ENCODE results near the gene RFT1.

RFT1 gene

GRCh38 chr3:53097887-53098286, 32.3 kb downstream of the RFT1 start:
- no peak for DNase-seq (ENCODE audit: low read depth, low spot score)
- no peak overlapping the region for H3K4me3 ChIP-seq (ENCODE audit: low read depth, low read length)
- TF ChIP-seq, protein P1, sequence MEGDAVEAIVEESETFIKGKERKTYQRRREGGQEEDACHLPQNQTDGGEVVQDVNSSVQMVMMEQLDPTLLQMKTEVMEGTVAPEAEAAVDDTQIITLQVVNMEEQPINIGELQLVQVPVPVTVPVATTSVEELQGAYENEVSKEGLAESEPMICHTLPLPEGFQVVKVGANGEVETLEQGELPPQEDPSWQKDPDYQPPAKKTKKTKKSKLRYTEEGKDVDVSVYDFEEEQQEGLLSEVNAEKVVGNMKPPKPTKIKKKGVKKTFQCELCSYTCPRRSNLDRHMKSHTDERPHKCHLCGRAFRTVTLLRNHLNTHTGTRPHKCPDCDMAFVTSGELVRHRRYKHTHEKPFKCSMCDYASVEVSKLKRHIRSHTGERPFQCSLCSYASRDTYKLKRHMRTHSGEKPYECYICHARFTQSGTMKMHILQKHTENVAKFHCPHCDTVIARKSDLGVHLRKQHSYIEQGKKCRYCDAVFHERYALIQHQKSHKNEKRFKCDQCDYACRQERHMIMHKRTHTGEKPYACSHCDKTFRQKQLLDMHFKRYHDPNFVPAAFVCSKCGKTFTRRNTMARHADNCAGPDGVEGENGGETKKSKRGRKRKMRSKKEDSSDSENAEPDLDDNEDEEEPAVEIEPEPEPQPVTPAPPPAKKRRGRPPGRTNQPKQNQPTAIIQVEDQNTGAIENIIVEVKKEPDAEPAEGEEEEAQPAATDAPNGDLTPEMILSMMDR (IDR thresholded peaks at IDR 0.05; ENCODE audit: insufficient read depth, low read length, missing control alignments), result no peak
- CTCF ChIA-PET, result interaction anchor here (0.7 to 4.0 kb wide), 4 partner anchors 12 to 98 kb away, joined by 4 to 24 read pairs (median 4); no protein-coding TSS in a partner anchor
- POLR2A ChIA-PET, result no interaction called here

GRCh38 chr3:53092942-53093341, 37.3 kb downstream of the RFT1 start:
- POLR2A ChIA-PET, result interaction anchor here (1.0 kb wide), 1 partner anchor 10 kb away, joined by 4 read pairs; no protein-coding TSS in a partner anchor
- TF ChIP-seq, protein P1 (IDR thresholded peaks at IDR 0.05; ENCODE audit: insufficient read depth, low read length, missing control alignments), result no peak
- CTCF ChIA-PET, result interaction anchor here (1.4 to 1.7 kb wide), 2 partner anchors 20 to 21 kb away, joined by 3 to 8 read pairs; no protein-coding TSS in a partner anchor
- no peak overlapping the region for H3K4me3 ChIP-seq (ENCODE audit: low read depth, low read length)
- DNase-seq (ENCODE audit: low read depth, low spot score), result no peak

DNA sequence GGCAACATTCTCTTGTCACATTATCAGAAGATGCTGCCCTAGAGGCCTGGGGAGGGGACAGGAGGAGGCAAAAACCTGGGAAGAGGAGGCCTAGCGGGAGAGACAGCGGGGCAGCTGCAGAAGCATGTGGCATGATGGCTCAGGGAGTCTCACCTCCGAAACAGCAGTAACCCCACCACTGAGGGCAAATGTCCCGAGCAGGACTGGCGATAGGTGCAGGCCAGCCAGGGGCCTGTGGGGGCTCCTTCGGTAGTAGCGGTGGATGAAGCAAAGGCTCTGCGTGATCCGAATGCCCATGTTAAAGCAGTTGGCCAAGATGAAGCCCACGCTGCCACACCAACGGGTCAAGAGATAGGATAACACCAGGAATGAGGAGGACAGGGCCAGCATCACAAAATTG, 38.0 kb downstream of the RFT1 start:
- TF ChIP-seq, protein P1 (IDR thresholded peaks at IDR 0.05; ENCODE audit: insufficient read depth, low read length, missing control alignments), result no peak
- H3K4me3 ChIP-seq (ENCODE audit: low read depth, low read length), result no peak overlapping the region
- DNase-seq (ENCODE audit: low read depth, low spot score), result no peak
- POLR2A ChIA-PET, result interaction anchor here (1.0 kb wide), 1 partner anchor 11 kb away, joined by 4 read pairs; no protein-coding TSS in a partner anchor
- CTCF ChIA-PET, result interaction anchor here (1.4 to 1.7 kb wide), 2 partner anchors 19 to 22 kb away, joined by 4 to 8 read pairs; no protein-coding TSS in a partner anchor

DNA sequence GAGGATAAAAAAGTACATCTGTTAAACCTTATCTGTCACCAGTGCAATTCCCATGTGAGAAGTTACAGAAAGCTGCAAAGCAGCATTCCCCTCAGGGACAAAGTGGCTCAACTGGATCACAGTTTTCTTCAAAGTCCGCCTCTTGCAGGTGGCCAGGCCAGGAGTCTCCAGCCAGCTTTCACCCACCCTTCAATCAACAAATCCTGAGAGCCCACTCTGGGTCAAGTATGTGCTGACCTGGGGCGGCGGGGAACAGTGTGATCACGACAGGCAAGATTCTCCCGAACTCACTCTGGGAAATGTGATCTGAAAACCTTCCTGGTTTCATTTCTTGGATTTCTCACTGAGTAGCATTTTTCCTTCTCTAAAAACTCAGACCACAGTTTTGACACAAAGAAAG, 39.2 kb downstream of the RFT1 start:
- ChIA-PET POLR2A (no interaction called here), CTCF (interaction anchor here (1.0 to 1.4 kb wide), 2 partner anchors 12 to 23 kb away, joined by 3 to 4 read pairs; no protein-coding TSS in a partner anchor)
- no peak for DNase-seq (ENCODE audit: low read depth, low spot score)
- TF ChIP-seq, protein P1 (IDR thresholded peaks at IDR 0.05; ENCODE audit: insufficient read depth, low read length, missing control alignments), result no peak
- H3K4me3 ChIP-seq (ENCODE audit: low read depth, low read length), result no peak overlapping the region

DNA sequence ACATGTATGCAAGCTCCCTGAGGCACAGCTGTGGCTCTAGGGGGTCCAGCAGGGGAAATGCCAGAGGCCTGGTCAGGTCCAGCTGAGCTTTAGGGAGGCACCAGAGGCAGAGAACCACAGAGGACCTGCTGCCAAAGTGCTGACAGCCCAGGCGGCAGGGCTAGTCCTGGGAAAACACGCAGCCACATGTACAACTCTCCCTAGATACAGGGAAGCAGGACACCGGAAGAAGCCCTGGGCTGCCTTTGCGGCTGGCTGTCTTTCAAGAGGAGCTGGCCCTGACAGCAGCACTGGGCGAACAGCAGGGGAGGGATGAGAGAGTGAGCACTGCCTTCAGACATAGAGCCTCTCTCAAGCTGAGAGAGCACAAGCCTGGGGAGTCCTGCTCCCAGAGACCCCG, 40.7 kb downstream of the RFT1 start:
- no peak for DNase-seq (ENCODE audit: low read depth, low spot score)
- ChIA-PET CTCF (no interaction called here), POLR2A (no interaction called here)
- TF ChIP-seq, protein P1 (IDR thresholded peaks at IDR 0.05; ENCODE audit: insufficient read depth, low read length, missing control alignments), result no peak
- H3K4me3 ChIP-seq (ENCODE audit: low read depth, low read length), result no peak overlapping the region

GRCh38 chr3:53085476-53085875, 44.8 kb downstream of the RFT1 start:
- ChIA-PET POLR2A (no interaction called here), CTCF (no interaction called here)
- TF ChIP-seq, protein P1 (IDR thresholded peaks at IDR 0.05; ENCODE audit: insufficient read depth, low read length, missing control alignments), result no peak
- H3K4me3 ChIP-seq (ENCODE audit: low read depth, low read length), result no peak overlapping the region
- DNase-seq (ENCODE audit: low read depth, low spot score), result no peak

Measured in AG04449 (cell line).